Activated CD8-positive, alpha-beta memory T cell treated with anti-CD3 and anti-CD28 coated beads for 48 hours (primary cell): ENCODE measurements around the gene HSPBP1.

Source experiments
- DNase-seq, 3 experiments: peaks; one replicate each; pipeline ENCODE4 v3.0.0-alpha.2; 2020; ENCODE audit warnings: low read depth in 2 of 3, low spot score in 2 of 3

Gene HSPBP1

GRCh38 chr19:55255618-55256423 lies 24.1 kb downstream of the HSPBP1 start:
- DNase-seq, result peak in 1 of 3 experiments; percentile 20

GRCh38 chr19:55254625-55254977 lies 25.3 kb downstream of the HSPBP1 start:
- DNase-seq, result no peak

DNA sequence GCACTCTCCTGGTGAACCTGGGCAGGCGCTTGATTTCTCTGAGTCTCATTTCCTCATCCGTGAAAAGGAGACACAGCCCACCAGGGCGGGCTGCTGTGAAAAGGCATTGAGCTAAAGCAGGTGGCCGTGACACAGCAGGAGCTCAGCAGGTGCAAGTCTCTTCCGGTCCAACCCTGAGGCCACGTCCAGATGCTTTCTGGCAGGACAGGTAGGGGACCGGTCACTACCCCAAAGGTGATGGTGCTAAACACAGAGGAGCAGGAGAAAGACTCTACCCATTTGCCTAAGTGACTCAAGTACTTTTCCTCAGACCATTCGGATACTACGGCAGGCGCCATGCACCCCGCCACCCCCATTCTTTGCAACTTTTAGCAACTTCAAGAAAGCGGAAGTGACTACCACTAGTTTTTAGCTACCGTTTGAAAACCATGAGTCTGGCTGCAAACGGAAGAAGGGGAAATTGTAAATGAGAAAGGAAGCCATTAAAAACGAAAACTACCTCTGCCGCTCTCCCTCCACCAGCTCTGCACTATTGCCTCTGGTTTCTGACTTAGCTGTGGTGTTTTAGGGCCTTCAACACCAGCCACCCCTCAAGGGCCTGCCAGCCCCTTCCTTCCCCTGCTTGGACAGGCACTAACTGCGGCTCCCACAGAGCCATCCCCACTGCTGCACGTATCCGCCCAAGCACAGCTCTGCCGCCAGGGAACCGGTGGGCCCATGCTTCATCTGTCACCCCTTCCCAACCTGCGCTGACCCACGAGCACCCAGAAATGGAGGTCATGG lies 25.9 kb downstream of the HSPBP1 start:
- DNase-seq, result peak in 1 of 3 experiments; percentile 45

- DNase-seq, result no peak
Observed at GRCh38 chr19:55252760-55253663, 26.9 kb downstream of the HSPBP1 start.

GRCh38 chr19:55251341-55252081 lies 28.4 kb downstream of the HSPBP1 start:
- peak in 1 of 3 experiments; percentile 18 for DNase-seq

DNA sequence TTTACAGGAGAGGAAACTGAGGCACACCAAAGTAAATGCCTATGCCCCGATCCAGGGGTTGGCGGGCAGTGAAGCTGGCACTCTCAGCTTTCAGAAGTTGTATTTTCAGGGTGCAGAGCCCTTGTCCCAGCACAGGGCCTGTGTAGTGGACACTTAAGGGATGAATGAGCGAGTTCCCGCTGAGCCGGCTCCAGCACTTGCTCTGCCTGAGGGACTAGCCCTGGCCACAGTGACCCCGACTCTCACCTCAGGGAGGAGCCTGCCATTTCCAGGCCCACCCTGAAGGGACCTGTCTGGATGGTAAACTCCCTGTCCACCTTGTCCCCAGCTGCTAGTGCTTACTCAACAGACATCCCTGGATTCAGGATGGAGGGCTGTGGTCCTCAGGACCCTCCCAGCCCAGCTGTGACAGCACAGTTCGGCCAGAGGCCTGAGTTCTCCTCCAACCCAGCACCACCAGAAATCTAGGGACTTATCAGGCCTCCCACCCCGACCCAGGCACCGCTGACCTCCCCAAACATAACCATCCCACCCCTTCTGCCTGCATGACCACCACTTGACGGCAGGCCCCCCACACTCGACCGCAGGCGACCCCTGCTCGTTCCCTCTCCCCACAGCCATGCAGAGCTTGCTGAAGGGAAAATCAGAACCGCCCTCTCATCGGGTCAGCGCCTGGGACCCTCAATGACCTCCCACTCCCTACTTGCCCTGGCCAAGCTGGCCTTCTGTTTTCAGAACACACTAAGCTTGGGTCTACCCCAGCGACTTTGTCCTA lies 29.5 kb downstream of the HSPBP1 start:
- DNase-seq, result no peak

GRCh38 chr19:55249841-55250240 lies 30.1 kb downstream of the HSPBP1 start:
- DNase-seq, result no peak

DNA sequence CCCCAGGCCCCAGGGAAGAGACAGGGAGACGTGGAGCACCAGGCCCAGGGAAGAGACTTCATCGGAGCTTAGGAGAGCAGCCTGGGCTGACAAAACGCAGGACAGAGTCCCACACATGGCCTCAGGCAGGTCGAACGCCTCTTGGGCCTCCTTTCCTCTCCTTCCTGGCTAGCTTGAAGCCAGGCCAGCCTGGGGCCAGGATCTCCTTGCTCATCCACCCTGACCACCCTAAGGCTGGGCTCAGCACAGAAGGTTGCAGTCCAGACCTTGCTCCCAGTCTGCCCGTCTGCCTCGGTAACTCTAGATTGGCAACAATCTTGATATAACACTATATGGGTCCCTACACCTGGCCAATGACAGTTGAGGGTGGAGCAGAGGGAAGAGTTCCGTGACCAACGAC lies 31.2 kb downstream of the HSPBP1 start:
- no peak for DNase-seq

DNA sequence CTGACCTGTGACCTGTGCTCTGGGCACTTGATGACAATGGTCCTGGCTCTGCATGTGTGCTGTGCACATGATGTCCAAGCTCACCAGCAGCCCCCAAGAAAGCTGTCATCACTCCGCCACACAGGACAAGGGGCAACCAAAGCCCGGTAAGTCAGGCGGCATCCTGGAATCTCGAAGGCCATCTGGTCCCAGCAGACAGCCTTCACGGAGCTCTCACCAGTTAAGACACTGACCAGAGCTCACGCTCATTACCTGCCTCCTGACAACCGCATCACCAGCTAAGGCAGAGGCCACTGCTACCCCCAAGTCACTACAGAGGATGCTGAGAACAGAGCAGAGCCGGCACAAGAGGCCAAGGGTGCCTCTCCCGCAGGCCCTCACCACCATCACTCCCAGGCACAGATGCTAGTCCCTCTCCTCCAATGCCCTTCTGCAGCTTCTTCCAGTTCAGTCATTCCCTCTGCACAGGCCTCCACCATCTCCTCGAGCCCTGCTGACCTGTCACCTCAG lies 31.7 kb downstream of the HSPBP1 start:
- DNase-seq, result no peak

DNA sequence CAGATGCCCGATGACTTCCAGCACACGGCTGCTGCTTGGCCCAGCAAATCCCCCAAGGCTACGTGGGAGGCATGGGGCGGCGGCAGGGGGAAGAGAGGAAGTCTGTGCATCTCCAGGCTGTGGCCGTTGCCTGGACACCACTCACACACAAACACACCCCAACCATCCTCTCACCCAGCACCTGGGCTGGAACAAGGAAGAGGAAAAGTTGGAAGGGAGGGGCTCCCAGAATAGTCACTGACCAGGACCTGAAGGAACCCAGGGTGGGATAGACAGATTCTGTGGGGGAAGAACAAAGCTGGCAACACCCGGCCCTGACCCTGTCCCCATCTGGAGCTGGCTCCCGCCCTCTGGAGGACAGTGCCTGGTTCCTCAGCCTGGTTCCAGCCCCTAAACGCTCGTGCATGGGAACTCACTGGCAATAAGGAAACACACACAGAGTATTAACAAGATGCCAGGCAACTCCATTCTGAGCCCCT lies 32.2 kb downstream of the HSPBP1 start:
- no peak for DNase-seq

DNA sequence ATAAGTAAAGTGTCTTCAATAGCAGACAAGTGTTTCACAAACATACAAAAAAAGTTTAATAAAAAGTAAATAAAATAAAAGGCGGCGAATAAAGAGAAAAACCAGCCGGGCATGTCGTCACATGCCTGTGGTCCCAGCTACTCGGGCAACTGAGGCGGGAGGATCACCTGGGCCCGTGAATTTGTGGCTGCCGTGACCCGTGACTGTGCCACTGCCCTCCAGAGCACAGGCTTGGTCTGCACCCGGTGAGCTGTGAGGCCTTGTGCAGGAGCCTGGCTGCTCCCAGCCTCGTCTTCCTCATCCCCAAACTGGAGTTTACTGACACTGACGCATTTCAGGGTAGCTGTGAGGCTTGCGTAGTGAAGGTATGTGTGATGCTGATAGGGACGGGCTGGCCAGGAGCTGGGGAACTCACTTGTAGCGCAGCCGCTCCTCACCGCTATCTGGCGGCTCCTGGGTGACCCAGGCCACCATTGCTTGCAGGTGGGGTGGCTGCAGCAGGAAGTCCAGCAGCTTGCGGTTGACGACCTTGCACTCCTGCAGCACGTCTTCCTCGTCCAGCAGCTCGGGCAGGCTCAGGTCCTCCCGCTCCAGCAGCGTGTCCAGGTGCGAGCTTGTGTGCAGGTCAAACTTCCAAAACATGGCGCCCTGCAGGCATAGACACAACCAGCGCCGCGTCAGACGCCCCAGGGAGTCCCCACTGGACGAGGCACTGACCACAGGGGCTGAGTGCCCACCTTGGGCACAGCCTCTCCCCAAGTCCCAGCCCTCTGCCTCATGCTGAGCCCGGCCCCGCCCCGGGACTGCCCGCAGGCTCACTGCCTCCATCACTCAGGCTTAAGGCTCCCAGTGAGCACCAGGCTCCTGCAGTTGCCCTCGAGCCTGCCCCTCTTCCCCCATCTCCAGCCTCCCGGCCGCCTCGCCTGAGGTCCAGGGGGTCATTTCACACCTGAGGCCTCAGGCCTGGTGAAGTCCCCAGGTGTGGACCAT lies 33.2 kb downstream of the HSPBP1 start:
- DNase-seq, result no peak

DNA sequence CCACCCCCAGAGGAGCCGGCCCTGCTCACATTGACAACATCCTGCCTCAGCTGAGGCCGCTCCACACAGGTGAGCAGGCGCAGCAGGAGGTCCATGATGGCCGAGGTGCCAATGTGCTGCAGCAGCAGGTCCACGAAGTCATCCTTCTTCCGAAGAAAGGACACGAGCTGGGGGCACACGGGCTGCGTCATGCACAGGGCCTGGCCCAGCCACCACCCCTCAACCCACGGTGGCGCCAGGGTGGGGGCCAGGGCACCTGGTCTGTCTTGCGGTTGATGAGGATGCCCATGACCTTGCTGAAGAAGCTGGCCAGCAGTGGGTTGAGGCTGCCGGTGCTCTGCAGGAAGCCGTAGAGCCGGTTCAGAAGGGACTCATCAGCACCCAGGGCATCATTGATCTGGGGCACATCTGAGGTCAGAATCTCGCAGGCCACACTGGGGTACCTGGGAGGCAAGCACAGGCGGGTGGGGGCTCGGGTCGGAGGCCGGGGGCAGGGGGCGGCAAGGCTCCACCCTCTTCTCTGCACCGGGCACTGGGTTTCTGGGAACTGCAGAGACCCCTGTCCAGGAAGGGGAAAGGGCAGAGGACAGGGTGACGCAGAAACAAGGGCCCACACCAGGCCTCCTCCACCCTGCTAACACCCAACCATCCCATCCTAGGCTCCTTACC lies 34.5 kb downstream of the HSPBP1 start:
- no peak for DNase-seq

- DNase-seq, result no peak
Observed at GRCh38 chr19:55244004-55244680, 35.8 kb downstream of the HSPBP1 start.

DNA sequence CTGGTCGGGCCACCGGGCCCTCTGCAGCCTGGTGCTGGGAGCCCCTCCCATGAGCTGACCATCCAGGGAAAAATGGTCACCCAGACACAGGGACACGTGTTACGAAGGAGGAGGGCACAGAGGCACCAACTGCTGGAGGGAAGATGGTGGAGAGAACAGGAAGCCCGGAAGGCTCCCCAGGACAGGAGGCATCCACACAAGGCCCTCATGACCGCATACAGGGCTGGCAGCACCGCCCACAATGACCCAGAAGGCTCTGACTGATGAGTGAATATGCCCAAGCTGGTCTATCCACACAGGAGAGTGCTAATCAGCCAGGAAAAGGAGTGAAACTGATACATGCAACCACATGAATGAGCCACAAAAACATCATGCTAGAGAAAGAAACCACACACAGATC lies 37.4 kb downstream of the HSPBP1 start:
- no peak for DNase-seq

GRCh38 chr19:55241935-55242464 lies 37.9 kb downstream of the HSPBP1 start:
- no peak for DNase-seq

DNA sequence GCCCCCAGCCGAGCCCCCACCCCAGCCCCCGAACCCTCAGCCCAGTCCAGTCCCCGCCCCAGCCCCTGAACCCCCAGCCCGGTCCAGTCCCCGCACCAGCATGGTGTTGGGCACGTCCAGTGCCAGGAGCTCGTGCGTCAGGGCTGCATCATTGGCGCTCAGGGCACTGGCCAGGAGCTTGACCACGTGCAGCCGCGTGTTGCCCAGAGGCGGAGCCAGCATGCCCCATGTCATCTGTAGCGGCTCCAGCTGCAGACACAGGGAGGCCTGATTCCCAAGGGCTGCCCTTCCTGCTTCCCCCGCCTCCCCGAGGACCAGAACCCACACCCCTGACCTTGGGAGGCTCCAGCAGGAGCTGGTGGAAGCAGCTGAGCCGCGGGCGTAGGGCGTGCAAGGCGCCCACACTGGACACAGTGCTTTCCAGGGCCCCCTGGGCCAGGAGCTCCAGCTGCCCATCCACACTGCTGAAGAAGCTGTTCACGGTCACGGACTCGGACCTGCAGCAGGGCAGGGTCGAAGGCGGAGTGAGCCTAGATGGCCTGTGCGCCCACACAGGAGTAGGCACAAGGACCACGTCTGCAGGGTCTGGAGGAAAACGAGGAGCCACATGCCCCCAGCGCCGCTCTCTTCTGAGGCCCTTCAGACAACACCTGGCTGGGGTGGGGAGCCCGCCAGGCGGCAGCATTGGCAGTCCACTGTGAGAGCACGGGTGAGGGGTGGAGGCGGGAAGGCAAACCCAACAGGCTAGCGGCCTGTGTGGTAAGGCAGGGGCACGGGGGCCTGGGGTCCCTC lies 38.6 kb downstream of the HSPBP1 start:
- no peak for DNase-seq
